Activated CD4-positive, alpha-beta T cell treated with anti-CD3 and anti-CD28 coated beads, Interleukin-2, amount 10 ng/mL, durations not matched to agents 7 days and 5 days (primary cell): ENCODE measurements around the gene GAS2L2. TPM values are rescaled to one million over a fixed set of nuclear protein-coding genes. Genes with fewer than 3 reads are reported as not detected.

Experiments used
- CTCF ChIA-PET: fragments of 350-600 bp; sonication (Branson Sonifier 250); formaldehyde crosslinking; loops from one replicate; lab custom pipeline; 2021; ENCODE audit warnings: antibody characterized with exemption; lab: Charles Lee
- POLR2A ChIA-PET: fragments of 350-600 bp; sonication (Branson Sonifier 250); formaldehyde crosslinking; loops from one replicate; lab custom pipeline; 2021; ENCODE audit warnings: antibody characterized with exemption; lab: Charles Lee
- DNase-seq: peaks from one replicate; pipeline ENCODE4 v3.0.0-alpha.2; 2020
- H3K27ac Mint-ChIP-seq: one replicate; pipeline ENCODE4 v1.8.0; 2021; ENCODE audit warnings: mild to moderate bottlenecking, moderate library complexity, mixed read lengths
- H3K27me3 Mint-ChIP-seq: one replicate; pipeline ENCODE4 v1.8.0; 2021; ENCODE audit warnings: mixed read lengths
- H3K36me3 Mint-ChIP-seq: one replicate; pipeline ENCODE4 v1.8.0; 2021; ENCODE audit warnings: low read depth, mixed read lengths
- H3K4me1 Mint-ChIP-seq: one replicate; pipeline ENCODE4 v1.8.0; 2021; ENCODE audit warnings: mixed read lengths
- H3K4me3 Mint-ChIP-seq: one replicate; pipeline ENCODE4 v1.8.0; 2021; ENCODE audit warnings: mild to moderate bottlenecking, moderate library complexity, mixed read lengths
- H3K9me3 Mint-ChIP-seq: one replicate; pipeline ENCODE4 v1.8.0; 2021; ENCODE audit warnings: mixed read lengths
- total RNA-seq, 2 experiments: library from RNA; stranded (reverse); gene quantifications; one replicate each; pipeline ENCODE4 v1.2.3, GENCODE V29; 2021

Gene GAS2L2
- total RNA-seq, 2 experiments from 2014 or later, result not detected

DNA sequence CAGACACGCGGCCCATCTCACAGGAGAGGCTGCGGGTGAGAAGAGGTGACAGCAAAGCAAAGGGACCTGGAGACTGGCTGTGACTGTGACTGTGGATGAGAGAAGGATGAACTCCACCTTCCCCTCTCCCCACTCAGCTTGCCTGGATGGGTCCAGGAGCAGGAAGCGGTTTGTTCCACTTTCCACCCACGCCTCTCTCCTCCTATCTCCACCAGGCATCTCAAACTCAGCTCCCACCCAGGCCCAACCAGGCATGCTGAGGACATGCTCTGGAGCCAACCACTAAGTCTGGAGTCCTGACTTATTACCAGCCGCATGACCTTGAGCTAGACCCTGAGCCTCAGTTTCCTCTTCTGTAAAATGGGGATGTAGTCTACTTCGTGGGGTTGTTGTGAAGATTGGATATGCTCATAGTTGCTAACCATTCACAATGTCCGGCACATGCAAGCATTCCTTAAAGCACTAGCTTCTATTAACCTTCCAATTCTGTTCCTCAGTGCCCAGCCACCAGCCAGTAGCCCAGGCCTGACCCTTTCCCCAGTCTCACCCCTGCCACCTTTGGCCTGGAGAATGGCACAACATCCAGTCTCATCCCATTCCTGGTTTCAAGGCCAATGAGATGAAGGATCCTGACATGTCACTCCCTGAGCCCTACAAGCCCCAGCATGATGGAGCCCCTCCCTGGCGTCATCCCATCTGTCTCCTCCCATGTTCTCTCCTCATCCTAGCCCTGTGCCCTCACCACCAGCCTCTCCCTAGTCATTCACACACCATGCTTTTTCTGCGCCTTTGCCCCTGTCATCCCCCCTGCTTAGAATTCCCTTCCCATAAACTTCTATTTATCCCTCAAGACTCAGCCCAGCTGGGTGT lies 2.3 kb downstream of the GAS2L2 start:
- no peak for DNase-seq
- Mint-ChIP-seq H3K27ac (no peak overlapping the region), H3K4me3 (no peak overlapping the region), H3K4me1 (peaks cover 14% of the 10 kb centered on the region), H3K27me3 (peaks cover 32% of the 10 kb centered on the region), H3K9me3 (no peaks in the 10 kb centered on the region), H3K36me3 (no peaks in the 10 kb centered on the region)
- CTCF ChIA-PET, result interaction anchor here (3.0 kb wide), 1 partner anchor 13 kb away, joined by 13 read pairs; no protein-coding TSS in a partner anchor
- POLR2A ChIA-PET, result interaction anchor here (0.6 kb wide), 1 partner anchor 27 kb away, joined by 4 read pairs; no protein-coding TSS in a partner anchor

DNA sequence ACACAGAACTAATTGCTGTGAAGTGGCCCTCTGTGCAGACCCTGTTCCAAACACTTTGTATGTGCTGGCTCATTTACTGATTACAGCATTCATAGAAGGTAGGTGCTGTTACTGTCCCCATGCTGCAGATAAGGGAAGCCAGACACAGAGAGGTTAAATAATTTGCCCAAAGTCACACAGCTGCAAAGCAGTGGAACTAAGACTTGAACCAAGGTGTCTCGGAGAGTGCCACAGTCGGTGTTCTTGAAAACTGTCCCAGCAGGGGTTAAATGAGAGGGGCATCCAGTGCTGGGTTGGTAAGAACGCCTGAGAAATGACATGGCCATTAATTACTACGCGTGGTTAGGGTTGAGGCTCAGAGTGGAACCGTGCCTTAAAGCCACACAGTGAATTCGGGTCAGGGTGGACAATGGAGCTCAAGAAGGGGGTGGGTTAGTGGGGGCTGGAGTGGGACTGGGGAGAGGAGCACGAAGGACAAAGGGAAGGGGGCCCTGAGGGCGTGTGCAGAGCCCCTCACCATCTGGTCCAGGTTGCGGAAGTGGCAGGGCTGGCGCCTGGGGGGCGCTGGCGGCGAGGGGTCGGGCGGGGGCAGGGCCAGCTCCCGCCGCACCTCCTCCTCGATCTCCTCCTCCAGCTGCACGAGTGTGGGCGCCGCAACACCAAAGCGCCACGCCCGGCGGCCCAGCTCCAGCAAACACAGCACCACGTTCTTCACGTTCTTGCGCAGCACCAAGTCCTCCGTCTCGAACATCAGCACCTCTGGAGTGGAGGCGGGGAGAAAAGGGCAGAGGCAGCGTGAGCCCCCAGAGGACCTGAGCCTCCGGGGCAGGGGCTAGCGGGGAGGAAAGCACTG lies 3.3 kb downstream of the GAS2L2 start:
- DNase-seq, result peak; percentile 24
- Mint-ChIP-seq H3K36me3 (no peaks in the 10 kb centered on the region), H3K4me3 (no peak overlapping the region), H3K27ac (no peak overlapping the region), H3K27me3 (peaks cover 32% of the 10 kb centered on the region), H3K4me1 (peaks cover 14% of the 10 kb centered on the region), H3K9me3 (no peaks in the 10 kb centered on the region)
- POLR2A ChIA-PET, result no interaction called here
- CTCF ChIA-PET, result interaction anchor here (3.0 kb wide), 1 partner anchor 14 kb away, joined by 13 read pairs; no protein-coding TSS in a partner anchor

DNA sequence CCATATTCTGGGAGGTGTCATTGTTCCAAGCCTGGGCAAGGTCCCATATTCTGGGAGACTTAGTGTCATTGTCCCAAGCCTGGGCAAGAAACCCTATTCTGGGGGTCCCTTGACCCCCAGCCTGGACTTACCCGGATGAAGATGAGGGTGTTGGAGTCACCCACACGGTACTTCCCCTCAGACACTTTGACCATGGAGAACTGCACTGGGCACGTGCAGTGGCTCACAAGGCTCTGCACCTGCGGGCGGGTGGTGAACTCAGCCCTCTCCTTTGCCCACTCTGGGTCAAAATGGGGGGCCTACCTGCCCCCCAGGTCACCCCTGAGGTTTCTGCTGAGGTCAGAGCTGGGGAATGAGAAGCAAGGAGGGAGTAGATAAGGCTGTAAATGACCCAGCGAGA lies 4.1 kb downstream of the GAS2L2 start:
- POLR2A ChIA-PET, result no interaction called here
- no peaks in the 10 kb centered on the region for H3K36me3 Mint-ChIP-seq
- no peak overlapping the region for H3K4me3 Mint-ChIP-seq
- CTCF ChIA-PET, result interaction anchor here (1.1 to 2.1 kb wide), 2 partner anchors 9 to 605 kb away, joined by 5 to 6 read pairs; no protein-coding TSS in a partner anchor
- no peak for DNase-seq
- H3K27ac Mint-ChIP-seq, result no peak overlapping the region
- peaks cover 14% of the 10 kb centered on the region for H3K4me1 Mint-ChIP-seq
- H3K27me3 Mint-ChIP-seq, result peaks cover 32% of the 10 kb centered on the region
- no peaks in the 10 kb centered on the region for H3K9me3 Mint-ChIP-seq

DNA sequence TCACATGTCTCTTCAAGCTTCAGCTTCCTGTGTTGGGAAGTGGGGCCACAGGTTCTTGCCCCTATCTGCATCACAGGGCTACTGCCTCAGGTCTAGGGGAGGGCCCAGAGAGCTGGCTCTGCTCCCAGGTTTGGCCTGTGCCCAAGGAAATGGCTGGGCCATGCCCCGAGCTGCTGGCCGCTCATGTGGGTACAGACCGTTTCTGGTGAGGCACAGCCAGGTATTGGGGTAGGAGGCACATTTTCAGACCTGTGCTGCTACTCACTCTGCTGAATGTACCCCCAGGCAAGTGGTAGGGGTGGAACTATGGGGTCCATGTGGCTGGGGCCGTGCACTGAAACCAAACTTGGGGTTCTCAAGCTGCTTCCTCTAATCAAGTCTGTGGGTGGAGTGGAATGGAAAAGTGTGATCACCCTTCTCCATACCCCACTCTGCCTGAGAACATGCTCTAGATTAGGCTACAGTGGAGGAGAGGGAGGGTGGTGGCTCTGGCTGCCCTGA lies 4.6 kb downstream of the GAS2L2 start:
- H3K36me3 Mint-ChIP-seq, result no peaks in the 10 kb centered on the region
- H3K27me3 Mint-ChIP-seq, result peaks cover 34% of the 10 kb centered on the region

DNA sequence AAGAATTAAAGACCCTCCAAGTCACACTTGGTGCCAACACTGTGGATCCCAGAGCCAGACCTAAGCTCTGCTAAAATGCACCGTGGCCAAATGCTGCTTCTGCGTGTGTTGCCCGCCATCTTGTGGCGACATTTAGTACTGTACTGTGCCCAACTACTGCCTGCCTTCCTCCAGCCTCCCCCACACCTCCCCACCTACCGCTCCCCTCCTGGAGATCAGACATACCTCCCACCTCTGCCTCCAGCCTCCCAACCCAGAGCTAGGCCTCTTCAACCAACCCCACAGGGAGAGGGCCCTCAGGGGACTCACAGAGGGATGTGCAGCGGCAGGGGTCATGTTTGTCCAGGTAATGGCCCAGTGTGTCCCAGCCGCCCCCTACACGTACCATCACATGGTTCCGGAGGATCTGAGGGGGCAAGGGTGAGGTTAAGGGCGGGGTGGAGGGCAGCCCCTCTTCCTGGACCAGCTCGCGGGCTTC lies 5.5 kb downstream of the GAS2L2 start:
- H3K9me3 Mint-ChIP-seq, result no peaks in the 10 kb centered on the region
- no peaks in the 10 kb centered on the region for H3K36me3 Mint-ChIP-seq
- no peak overlapping the region for H3K4me3 Mint-ChIP-seq
- H3K27ac Mint-ChIP-seq, result no peak overlapping the region
- peak; percentile 84 for DNase-seq
- ChIA-PET CTCF (interaction anchor here (0.6 to 2.3 kb wide), 26 partner anchors 9 to 635 kb away, joined by 3 to 14 read pairs (median 4); partner anchors contain the start of genes C17orf50, RASL10B and TAF15), POLR2A (no interaction called here)
- peaks cover 36% of the 10 kb centered on the region for H3K27me3 Mint-ChIP-seq
- peaks cover 14% of the 10 kb centered on the region for H3K4me1 Mint-ChIP-seq

More for the DNA sequence above, 4.6 kb downstream of the GAS2L2 start:
- H3K4me1 Mint-ChIP-seq, result peaks cover 14% of the 10 kb centered on the region
- DNase-seq, result no peak
- H3K4me3 Mint-ChIP-seq, result no peak overlapping the region
- H3K9me3 Mint-ChIP-seq, result no peaks in the 10 kb centered on the region
- POLR2A ChIA-PET, result no interaction called here
- no peak overlapping the region for H3K27ac Mint-ChIP-seq
- CTCF ChIA-PET, result interaction anchor here (1.1 to 2.3 kb wide), 10 partner anchors 9 to 605 kb away, joined by 4 to 14 read pairs (median 6); partner anchors contain the start of genes C17orf50 and TAF15

DNA sequence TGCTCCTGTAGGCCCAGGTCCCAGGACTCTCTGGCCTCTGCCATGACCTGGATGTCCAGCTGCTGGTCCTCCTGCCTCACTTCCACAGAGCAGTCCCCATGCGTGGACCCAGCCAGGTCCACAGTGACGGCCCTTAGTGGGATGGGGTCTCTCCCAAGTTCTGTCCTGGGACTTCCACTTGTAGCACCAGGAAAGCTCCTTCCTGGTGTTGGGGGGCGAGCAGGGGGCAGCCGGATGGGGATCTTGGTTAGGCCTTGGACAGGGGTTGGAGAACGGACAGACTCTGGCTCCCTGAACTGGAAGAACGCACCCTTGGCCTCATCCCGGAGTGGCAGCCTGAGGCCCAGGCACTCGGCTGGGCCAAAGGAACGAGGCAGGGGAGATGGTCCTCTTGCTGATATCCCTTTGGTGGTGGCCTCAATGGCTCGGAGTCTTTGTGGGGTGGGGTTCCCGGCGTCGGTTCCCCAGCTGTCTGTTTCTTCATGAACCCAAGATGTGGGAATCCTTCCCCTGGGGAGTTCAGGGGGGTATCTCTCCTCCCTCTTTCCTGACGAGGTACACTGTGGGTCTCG lies 7.2 kb downstream of the GAS2L2 start:
- ChIA-PET CTCF (interaction anchor here (1.8 kb wide), 1 partner anchor 18 kb away, joined by 6 read pairs; no protein-coding TSS in a partner anchor), POLR2A (no interaction called here)
- Mint-ChIP-seq H3K9me3 (no peaks in the 10 kb centered on the region), H3K36me3 (no peaks in the 10 kb centered on the region), H3K4me3 (no peak overlapping the region), H3K27me3 (peaks cover 45% of the 10 kb centered on the region), H3K4me1 (peaks cover 16% of the 10 kb centered on the region), H3K27ac (no peak overlapping the region)
- no peak for DNase-seq

DNA sequence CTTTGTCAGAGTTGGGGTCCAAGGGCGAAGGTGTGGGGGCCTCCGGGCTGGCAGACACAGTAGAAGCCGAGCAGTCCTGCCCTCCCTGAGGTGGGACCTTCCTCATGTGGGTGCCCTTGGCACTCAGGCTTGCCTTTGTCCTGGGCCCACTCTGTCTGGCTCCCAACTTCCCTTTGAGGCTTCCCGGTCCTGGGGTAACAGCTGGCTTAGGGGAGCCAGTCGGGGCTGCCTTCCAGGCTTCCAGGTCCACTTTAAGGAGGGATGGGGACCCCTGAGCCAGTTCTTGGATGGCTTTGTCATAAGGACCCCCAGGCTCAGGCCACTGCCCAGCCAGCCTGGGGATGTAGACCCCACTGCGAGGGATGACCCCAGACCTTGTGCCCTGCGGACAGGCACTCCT lies 7.8 kb downstream of the GAS2L2 start:
- DNase-seq, result no peak
- Mint-ChIP-seq H3K27me3 (peaks cover 44% of the 10 kb centered on the region), H3K9me3 (no peaks in the 10 kb centered on the region), H3K36me3 (no peaks in the 10 kb centered on the region), H3K4me3 (no peak overlapping the region), H3K4me1 (peaks cover 12% of the 10 kb centered on the region), H3K27ac (no peak overlapping the region)
- CTCF ChIA-PET, result interaction anchor here (0.6 to 1.8 kb wide), 2 partner anchors 19 to 1179 kb away, joined by 5 to 6 read pairs; no protein-coding TSS in a partner anchor
- POLR2A ChIA-PET, result no interaction called here

DNA sequence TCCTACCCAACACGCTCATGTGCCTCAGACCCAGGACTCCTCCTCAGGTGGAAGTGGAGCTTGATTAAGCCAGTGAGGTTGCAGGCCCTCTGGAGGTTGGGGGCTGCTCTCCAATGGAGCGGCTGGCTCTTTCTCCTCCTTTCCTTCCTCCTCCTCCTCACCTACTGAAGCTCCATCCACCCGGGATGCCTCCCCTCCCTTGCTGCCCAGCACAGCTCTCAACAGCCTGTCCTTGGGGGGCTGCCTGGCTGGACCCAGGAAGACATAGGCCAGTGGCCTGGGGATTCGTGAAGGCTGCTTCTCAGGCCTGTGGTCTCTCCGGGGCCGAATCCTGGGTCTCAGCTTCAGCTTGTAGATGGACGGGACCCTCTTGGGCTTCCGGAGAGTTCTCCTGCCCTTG lies 8.2 kb downstream of the GAS2L2 start:
- no peak for DNase-seq
- POLR2A ChIA-PET, result no interaction called here
- Mint-ChIP-seq H3K4me3 (no peak overlapping the region), H3K4me1 (peaks cover 10% of the 10 kb centered on the region), H3K9me3 (no peaks in the 10 kb centered on the region), H3K36me3 (no peaks in the 10 kb centered on the region), H3K27me3 (peaks cover 45% of the 10 kb centered on the region), H3K27ac (no peak overlapping the region)
- CTCF ChIA-PET, result interaction anchor here (0.6 to 1.8 kb wide), 3 partner anchors 19 to 1180 kb away, joined by 3 to 6 read pairs (median 5); no protein-coding TSS in a partner anchor

DNA sequence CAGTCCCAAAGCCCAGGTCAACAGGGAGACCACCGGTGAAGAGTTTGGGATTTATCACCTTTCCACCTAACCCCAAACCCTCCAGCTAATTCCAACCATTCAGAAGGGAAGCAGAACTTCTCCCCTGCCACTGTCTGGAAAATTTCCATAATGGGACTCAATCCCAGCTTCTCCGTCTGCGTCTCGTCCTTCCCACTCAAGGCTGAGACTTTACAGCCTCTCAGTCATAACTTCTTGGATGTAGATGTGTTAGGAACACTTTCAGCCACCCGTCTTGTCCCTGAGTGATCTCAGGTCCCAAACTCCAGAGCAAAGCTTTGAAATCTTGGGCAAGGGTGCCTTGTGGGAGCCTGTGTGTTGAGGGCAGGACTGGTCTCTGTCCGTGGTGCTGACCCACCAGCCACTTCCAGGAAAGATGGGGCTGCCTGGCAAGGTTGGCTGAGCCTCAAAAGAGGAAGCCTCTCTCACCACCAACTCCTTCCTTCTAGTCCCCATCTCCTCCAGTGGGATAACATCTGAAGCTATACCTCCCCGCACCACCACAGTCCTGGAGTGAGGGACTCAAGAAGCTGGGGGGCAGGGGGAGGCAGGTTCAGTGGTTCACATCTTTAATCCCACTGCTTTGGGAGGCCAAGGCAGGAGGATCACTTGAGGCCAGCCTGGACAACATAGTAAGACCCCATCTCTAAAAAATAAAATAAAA lies 9.3 kb downstream of the GAS2L2 start:
- Mint-ChIP-seq H3K4me1 (peaks cover 5% of the 10 kb centered on the region), H3K27me3 (peaks cover 42% of the 10 kb centered on the region), H3K4me3 (no peak overlapping the region), H3K9me3 (no peaks in the 10 kb centered on the region), H3K27ac (no peak overlapping the region), H3K36me3 (no peaks in the 10 kb centered on the region)
- POLR2A ChIA-PET, result no interaction called here
- CTCF ChIA-PET, result interaction anchor here (0.8 to 0.9 kb wide), 2 partner anchors 136 to 366 kb away, joined by 3 read pairs; no protein-coding TSS in a partner anchor
- peak; percentile 23 for DNase-seq

DNA sequence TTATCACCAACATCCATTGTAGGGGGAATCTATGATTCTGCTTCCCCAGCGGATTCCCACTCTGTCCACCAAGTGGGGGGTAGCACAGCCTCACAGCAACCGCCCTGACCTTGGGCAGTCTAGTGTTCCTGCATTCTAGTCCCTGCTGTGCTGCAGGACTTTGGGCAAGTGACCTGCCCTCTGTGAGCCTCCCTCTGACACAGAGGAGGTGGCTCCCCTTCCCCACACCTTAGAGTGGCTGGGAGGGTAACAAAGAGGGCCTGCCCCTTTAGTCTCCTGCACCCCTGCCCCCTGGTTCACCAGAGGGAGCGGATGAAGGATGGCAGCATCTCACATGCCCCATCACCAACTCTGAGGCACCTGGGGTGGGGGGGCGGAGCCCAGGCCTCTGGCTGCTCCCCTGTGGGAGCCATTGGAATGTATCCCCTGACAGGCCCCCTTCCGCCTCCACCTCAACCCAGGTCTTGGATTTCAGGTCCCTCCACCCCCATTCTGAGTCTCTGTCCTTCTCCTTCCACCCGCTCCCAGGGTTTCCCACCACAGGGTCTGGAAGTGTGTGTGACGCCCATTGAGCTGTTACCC lies 10.1 kb downstream of the GAS2L2 start:
- ChIA-PET POLR2A (no interaction called here), CTCF (interaction anchor here (0.8 kb wide), 1 partner anchor 136 kb away, joined by 3 read pairs; no protein-coding TSS in a partner anchor)
- no peak overlapping the region for H3K27ac Mint-ChIP-seq
- H3K9me3 Mint-ChIP-seq, result no peaks in the 10 kb centered on the region
- H3K36me3 Mint-ChIP-seq, result no peaks in the 10 kb centered on the region
- H3K4me1 Mint-ChIP-seq, result peaks cover 5% of the 10 kb centered on the region
- no peak overlapping the region for H3K4me3 Mint-ChIP-seq
- peaks cover 37% of the 10 kb centered on the region for H3K27me3 Mint-ChIP-seq
- DNase-seq, result no peak

DNA sequence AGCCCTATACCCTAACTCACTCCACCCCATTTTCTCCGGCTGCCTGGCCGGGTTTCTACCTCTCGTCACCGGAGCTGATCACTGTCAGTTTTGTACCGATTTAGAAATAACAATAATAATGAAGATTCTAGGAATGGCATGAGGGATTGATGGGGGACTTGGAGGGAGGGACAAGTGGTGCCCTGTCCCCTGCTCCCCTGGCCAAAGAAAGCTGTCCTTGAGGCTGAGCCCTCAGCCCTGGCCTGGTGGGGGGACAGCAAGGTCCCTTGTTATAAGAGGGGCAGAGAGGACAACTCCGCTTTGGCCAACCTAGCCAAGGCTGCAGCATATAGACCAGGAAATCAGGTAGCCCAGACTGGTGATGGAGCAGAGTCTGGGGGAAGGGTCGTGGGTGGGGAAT lies 10.5 kb downstream of the GAS2L2 start:
- no peaks in the 10 kb centered on the region for H3K9me3 Mint-ChIP-seq
- DNase-seq, result no peak
- ChIA-PET POLR2A (no interaction called here), CTCF (interaction anchor here (1.2 kb wide), 1 partner anchor 18 kb away, joined by 3 read pairs; no protein-coding TSS in a partner anchor)
- peaks cover 36% of the 10 kb centered on the region for H3K27me3 Mint-ChIP-seq
- H3K4me1 Mint-ChIP-seq, result peaks cover 5% of the 10 kb centered on the region
- no peak overlapping the region for H3K4me3 Mint-ChIP-seq
- no peak overlapping the region for H3K27ac Mint-ChIP-seq
- H3K36me3 Mint-ChIP-seq, result no peaks in the 10 kb centered on the region
